ENCODE data around the gene GALNT11. TPM values are rescaled to one million over a fixed set of nuclear protein-coding genes. Genes with fewer than 3 reads are reported as not detected.

Gene GALNT11
- total RNA-seq, 1 experiment from 2014 or later = 16.6 TPM

DNA sequence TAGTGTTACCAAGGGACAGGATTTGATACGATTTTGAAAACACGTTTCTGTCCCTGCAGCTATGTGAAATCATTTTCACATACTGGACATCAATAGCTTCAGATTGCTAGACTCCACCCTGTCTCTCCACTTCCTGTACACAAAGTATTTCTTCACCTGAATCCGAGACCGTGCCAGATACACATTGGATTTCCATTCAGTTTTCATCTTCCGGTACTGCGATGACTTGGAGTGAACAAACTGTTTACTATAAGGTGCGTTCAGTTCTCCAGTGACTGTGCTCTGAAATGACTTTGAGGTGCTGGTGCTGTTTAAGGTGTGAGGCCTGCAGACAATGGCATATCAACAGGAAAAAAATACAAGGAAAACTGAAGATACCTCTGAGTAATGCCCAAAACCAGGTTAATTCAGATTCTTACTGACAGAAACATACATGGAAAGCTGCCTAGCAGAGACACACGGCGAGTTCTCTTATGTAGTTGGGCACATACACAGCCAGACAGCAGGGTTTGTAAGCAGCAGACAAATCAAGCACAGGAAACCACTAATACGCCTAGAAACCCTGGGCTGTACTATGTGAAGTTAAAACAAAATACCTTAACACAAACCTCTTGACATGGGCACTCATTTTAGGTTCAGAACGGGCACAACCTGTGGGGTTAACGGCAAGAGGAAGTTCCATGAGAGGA is 119.2 kb downstream of the GALNT11 start:
- H3K4me3 ChIP-seq = no peak overlapping the region
- DNase-seq = no peak
- H3K36me3 ChIP-seq = peaks cover 31% of the 10 kb centered on the region
- H3K9me3 ChIP-seq = no peaks in the 10 kb centered on the region
- no peaks in the 10 kb centered on the region for H3K27me3 ChIP-seq

GRCh38 chr7:152145853-152146466 is 120.5 kb downstream of the GALNT11 start:
- Histone ChIP-seq H3K27me3 (no peaks in the 10 kb centered on the region), H3K36me3 (peaks cover 27% of the 10 kb centered on the region), H3K4me3 (no peak overlapping the region), H3K9me3 (no peaks in the 10 kb centered on the region)
- DNase-seq = peak; percentile 17

DNA sequence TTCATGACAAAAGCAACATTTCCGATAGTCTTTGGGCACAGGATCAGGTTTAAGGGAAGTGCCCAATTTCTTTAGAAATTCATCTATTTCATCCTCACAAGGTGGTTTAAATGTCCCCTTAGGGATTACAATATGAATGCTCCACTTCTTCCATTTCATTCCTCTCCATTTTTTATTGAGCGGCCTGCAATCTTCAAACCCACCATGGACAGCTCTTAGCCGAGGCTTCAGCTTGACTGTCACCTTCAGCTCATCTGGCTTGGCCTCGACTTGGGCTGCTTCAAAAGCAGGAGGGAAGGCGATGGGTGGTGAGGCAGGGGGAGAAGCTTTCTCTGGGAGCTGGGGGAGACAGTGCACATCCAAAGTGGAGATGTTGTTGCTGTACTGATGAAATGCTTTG is 123.2 kb downstream of the GALNT11 start:
- DNase-seq = no peak
- H3K36me3 ChIP-seq = peaks cover 26% of the 10 kb centered on the region
- H3K27me3 ChIP-seq = no peaks in the 10 kb centered on the region
- H3K9me3 ChIP-seq = no peaks in the 10 kb centered on the region
- H3K4me3 ChIP-seq = no peak overlapping the region

- no peak overlapping the region for H3K4me3 ChIP-seq
- no peaks in the 10 kb centered on the region for H3K27me3 ChIP-seq
- DNase-seq = no peak
- H3K9me3 ChIP-seq = no peaks in the 10 kb centered on the region
- H3K36me3 ChIP-seq = peaks cover 24% of the 10 kb centered on the region
Observed at GRCh38 chr7:152149363-152149762, 123.9 kb downstream of the GALNT11 start.

DNA sequence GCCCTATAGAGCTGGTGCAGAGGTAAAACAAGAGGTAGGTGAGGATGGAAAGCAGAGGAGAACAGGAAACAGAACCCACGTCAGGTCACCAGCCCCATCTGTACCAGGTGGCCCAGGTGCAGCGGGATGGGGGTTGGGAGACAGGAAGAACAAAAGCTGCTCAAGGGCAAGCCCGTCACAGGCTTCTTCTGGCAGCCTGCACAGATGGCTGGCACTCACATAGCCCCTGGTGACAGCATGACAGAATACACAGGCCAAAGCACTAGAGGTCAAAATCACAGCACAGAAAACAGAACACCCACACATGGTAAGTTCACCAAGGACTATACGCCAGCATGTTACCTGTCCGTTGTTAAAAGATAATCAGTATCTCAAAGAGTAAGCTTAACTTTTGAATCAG is 126.8 kb downstream of the GALNT11 start:
- Histone ChIP-seq H3K36me3 (peaks cover 14% of the 10 kb centered on the region), H3K4me3 (no peak overlapping the region), H3K9me3 (no peaks in the 10 kb centered on the region), H3K27me3 (no peaks in the 10 kb centered on the region)
- DNase-seq = no peak

DNA sequence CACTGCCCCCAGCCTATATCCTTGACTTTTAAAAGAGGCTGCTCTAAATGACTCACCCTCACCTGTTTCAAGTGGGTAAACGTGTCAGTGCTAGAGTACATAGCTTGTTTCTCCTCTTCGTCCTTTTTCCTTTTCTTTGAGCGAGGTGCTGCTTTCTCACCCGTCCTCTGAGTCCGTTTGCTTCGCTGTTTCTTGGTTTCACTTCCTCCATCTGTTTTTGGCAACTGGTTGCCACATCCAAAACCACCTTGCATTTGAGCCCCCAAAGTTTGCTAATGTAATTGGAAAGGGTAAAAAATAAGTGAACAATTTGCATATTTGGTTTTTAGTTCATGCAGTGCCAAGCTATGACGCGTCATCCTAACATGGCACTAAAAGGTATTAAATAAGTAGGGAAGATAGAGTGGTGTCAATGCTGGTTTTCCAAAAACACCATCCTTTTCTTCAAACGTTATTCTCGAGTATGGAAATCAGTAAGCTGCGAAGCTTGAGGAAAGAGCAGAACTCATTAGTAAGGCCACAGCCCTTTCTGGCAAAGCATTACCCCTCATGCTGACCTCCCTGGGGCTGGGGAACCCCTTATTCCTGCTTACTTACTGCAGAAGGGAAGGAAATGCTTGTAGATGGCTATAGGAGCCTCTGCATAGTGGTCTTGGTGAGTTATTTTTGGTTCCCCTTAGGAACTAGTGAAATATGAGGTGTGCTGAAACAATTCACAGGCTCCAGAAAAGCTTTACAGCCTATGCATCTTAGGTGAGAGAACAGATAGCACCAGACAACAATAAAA is 133.5 kb downstream of the GALNT11 start:
- Histone ChIP-seq H3K36me3 (peaks cover 18% of the 10 kb centered on the region), H3K9me3 (no peaks in the 10 kb centered on the region), H3K4me3 (no peak overlapping the region), H3K27me3 (no peaks in the 10 kb centered on the region)
- DNase-seq = no peak

DNA sequence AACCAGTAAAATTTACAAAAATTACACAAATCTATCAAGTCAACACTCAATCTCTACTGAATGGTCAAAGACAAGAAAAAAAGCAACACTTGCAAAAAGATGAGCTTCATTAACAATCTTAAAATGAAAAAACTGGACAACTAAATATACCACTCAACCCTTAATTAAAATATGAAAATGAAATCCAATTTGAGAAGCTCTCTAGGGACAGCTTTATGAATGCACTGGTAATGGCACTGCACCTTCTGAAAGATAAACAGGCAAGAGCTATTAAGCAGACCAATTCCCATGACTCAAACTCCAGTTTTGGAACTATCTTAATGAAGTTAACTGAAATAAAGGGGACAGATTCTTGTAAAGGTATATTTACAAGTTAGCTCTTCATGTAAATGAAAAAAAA is 135.7 kb downstream of the GALNT11 start:
- no peaks in the 10 kb centered on the region for H3K9me3 ChIP-seq
- H3K27me3 ChIP-seq = no peaks in the 10 kb centered on the region
- H3K36me3 ChIP-seq = peaks cover 21% of the 10 kb centered on the region
- H3K4me3 ChIP-seq = no peak overlapping the region
- DNase-seq = no peak

DNA sequence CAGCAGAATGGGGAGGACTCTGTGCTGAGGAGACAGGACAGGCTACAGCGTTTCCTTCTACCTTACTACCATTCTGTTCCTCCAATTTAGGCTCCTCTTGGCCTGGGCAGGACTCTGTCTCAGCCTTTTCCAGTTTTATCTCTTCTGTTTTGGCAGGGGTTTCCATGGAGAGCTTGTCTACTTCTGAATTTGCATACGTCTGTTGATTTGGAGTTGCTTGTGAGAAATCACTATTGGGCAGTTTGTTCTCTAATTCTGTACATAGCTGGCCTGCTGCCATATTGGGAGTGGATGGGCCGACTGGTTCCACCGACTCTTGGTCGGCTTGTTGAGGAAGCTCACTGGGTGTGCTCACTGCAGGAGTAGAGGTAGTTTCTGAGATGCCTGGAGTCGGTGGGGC is 136.8 kb downstream of the GALNT11 start:
- H3K27me3 ChIP-seq = no peaks in the 10 kb centered on the region
- H3K9me3 ChIP-seq = no peaks in the 10 kb centered on the region
- peaks cover 25% of the 10 kb centered on the region for H3K36me3 ChIP-seq
- DNase-seq = no peak
- H3K4me3 ChIP-seq = no peak overlapping the region

Other genes with a start within 250 kb of the GALNT11 start
- gene PRKAG2, start 148.6 kb upstream of the GALNT11 start, total RNA-seq (2014; rRNA removed; shearing (Covaris generic); ENCODE audit: low replicate concordance) = 15.2 and 17.7 TPM in 2 replicates
- not detected in 2 replicates for gene GALNTL5, start 69.2 kb upstream of the GALNT11 start, total RNA-seq (2014; rRNA removed; shearing (Covaris generic); ENCODE audit: low replicate concordance)

Data from MG63 (cell line).